K562 (cell line): ENCODE data around the gene TPSAB1. TPM values are rescaled to one million over a fixed set of nuclear protein-coding genes. Genes with fewer than 3 reads are reported as not detected.

Source experiments
- ATAC-seq: fragments of 200-7000 bp; cut with Tn5 transposase; 3 replicates; pipeline ENCODE4 v1.9.1; 2020; ENCODE audit warnings: moderate library complexity
- BruUV-seq: library from RNA; stranded (reverse); fragments of 400-500 nt; replicated peaks from 2 replicates; lab custom pipeline; 2021; lab: Mats Ljungman, UMichigan
- CTCF ChIA-PET: fragments of 300-600 bp; formaldehyde crosslinking; extraction: SDS; loops from one replicate; lab custom pipeline; 2021; ENCODE audit warnings: low intra/inter-chr PET ratio; lab: Yijun Ruan, JAX
- POLR2A ChIA-PET: fragments of 300-600, 350-650 bp; sonication (Branson Sonifier 250); formaldehyde crosslinking; extraction: SDS; loops from one replicate; lab custom pipeline; 2021; ENCODE audit warnings: antibody characterized with exemption, inconsistent platforms; lab: Yijun Ruan, JAX
- DNase-seq, 4 experiments: peaks; one replicate each; pipeline versions ENCODE4 v3.0.0 to v3.0.0-alpha.2; 2011 to 2018; ENCODE audit warnings: low spot score in 3 of 4, mixed read lengths in 3 of 4; ENCODE audit errors: extremely low read depth in 1 of 4
- FAIRE-seq: peaks from 2 replicates; lab custom pipeline; 2011; peaks lifted over from hg19 to GRCh38; lab: Jason Lieb, UNC
- H2AFZ ChIP-seq: 2 replicates; pipeline ENCODE4 v1.6.0; 2011; ENCODE audit warnings: low read depth, low read length, control low read depth, inconsistent platforms
- H3K27ac ChIP-seq: fragments of 200-600 bp; 3 replicates; pipeline ENCODE4 v1.8.0; 2011; ENCODE audit warnings: low read depth, mild to moderate bottlenecking, control low read depth, inconsistent platforms, low read length, moderate library complexity, mixed read lengths; ENCODE audit errors: extremely low read depth
- H3K27me3 ChIP-seq, 2 experiments: fragments of 300-600 bp in 1 of 2; 2 replicates in 1 of 2; 3 replicates in 1 of 2; pipeline versions ENCODE4 v1.6.0 to v1.8.0; 2011; ENCODE audit warnings: inconsistent platforms in 2 of 2, low read length in 2 of 2, mild to moderate bottlenecking in 1 of 2, mixed read lengths in 1 of 2, moderate library complexity in 1 of 2; ENCODE audit not compliant: control insufficient read depth in 2 of 2, insufficient read depth in 2 of 2
- H3K36me3 ChIP-seq: fragments of 300-600 bp; 3 replicates; pipeline ENCODE4 v1.8.0; 2011; ENCODE audit warnings: mild to moderate bottlenecking, low read length, inconsistent platforms; ENCODE audit not compliant: control insufficient read depth, insufficient read depth
- H3K4me1 ChIP-seq, 2 experiments: fragments of 200-600 bp in 1 of 2; replicated peaks in 1 of 2; 2 replicates in 1 of 2; 3 replicates in 1 of 2; pipeline versions ENCODE4 v1.5.1 to v1.8.0; 2011; ENCODE audit warnings: inconsistent platforms in 2 of 2, low read length in 2 of 2, mild to moderate bottlenecking in 1 of 2, mixed read lengths in 1 of 2, moderate library complexity in 1 of 2; ENCODE audit not compliant: control insufficient read depth in 2 of 2, insufficient read depth in 2 of 2
- H3K4me2 ChIP-seq: 2 replicates; pipeline ENCODE4 v1.6.1; 2011; ENCODE audit warnings: low read length, control low read depth, inconsistent platforms, mixed read lengths; ENCODE audit not compliant: insufficient read depth
- H3K4me3 ChIP-seq: fragments of 200-600 bp; sonication (generic), shearing (Covaris generic); 2 replicates; pipeline ENCODE4 v1.5.1; 2016; ENCODE audit warnings: control low read depth, inconsistent platforms
- H3K79me2 ChIP-seq: fragments of 200-600 bp; 3 replicates; pipeline ENCODE4 v1.8.0; 2011; ENCODE audit warnings: low read length, inconsistent platforms; ENCODE audit not compliant: control insufficient read depth, insufficient read depth
- H3K9ac ChIP-seq, 2 experiments: 2 replicates each; pipeline versions ENCODE4 v1.6.0 to v1.6.1; 2011; ENCODE audit warnings: low read depth in 2 of 2, low read length in 2 of 2, control low read depth in 1 of 2, inconsistent platforms in 1 of 2, mild to moderate bottlenecking in 1 of 2, mixed read lengths in 1 of 2; ENCODE audit not compliant: insufficient read depth in 1 of 2
- H3K9me1 ChIP-seq: one replicate; pipeline ENCODE4 v1.6.0; 2011; ENCODE audit warnings: inconsistent platforms, mild to moderate bottlenecking, low read length, moderate library complexity; ENCODE audit not compliant: control insufficient read depth, insufficient read depth
- H3K9me3 ChIP-seq: replicated peaks from 2 replicates; pipeline ENCODE4 v1.5.1; 2011; ENCODE audit warnings: low read depth, low read length, inconsistent platforms; ENCODE audit not compliant: control insufficient read depth, insufficient read depth
- H4K20me1 ChIP-seq: replicated peaks from 2 replicates; pipeline ENCODE4 v1.6.1; 2011; ENCODE audit warnings: low read length, inconsistent platforms, mixed read lengths; ENCODE audit not compliant: control insufficient read depth, insufficient read depth
- ETV1 ChIP-seq: fragments of 450-650 bp; conservative IDR thresholded peaks from 2 replicates; pipeline ENCODE4 v1.6.1; 2016; ENCODE audit warnings: missing genetic modification characterization, control low read depth, low read depth, missing compliant biosample characterization
- RBM15 ChIP-seq: fragments of 200-400 bp; formaldehyde crosslinking; IDR thresholded peaks from 2 replicates; pipeline ENCODE4 v1.6.1; 2018; ENCODE audit warnings: mild to moderate bottlenecking, low read length, moderate library complexity; ENCODE audit not compliant: insufficient read depth
- WGBS: fragments of 100-300 bp; shearing (Covaris generic); methylation state at CpG from one replicate; pipeline ENCODE4 v1.1.6; 2016; ENCODE audit warnings: low coverage, mixed read lengths; ENCODE audit not compliant: insufficient coverage; ENCODE audit errors: missing lambda C conversion rate; 5-methylcytosine and 5-hydroxymethylcytosine counted together
- in situ Hi-C: fragments of 300-500 bp; cut with MboI; formaldehyde crosslinking; loops from 4 replicates; pipeline ENCODE4 v1.15.0; 2018; ENCODE audit warnings: inconsistent platforms, mixed read lengths
- intact Hi-C: fragments of 100-400 bp; cut with micrococcal nuclease; formaldehyde crosslinking; loops from 2 replicates; pipeline ENCODE4 v1.14.2; 2022
- polyA plus RNA-seq, 8 experiments: library from polyadenylated mRNA; depleted of rRNA in 4 of 8; stranded (reverse) in 5 of 8; unstranded in 3 of 8; fragments of >200 nt; fragmentation: Nextera tagmentation in 2 of 8; fragmentation: Illumina TruSeq in 1 of 8; extraction: Ambion mirVana in 2 of 8; extraction: Trizol in 1 of 8; gene quantifications; 2 replicates each; pipeline versions ENCODE4 v1.2.1 to v1.2.3, GENCODE V29; 2011 to 2014; ENCODE audit warnings: inconsistent platforms in 1 of 8, missing spikeins in 1 of 8
- total RNA-seq, 7 experiments: library from RNA; depleted of rRNA in 6 of 7; stranded (reverse); fragments of >200 nt in 6 of 7; fragmentation: Illumina TruSeq in 2 of 7; extraction: Trizol in 2 of 7; gene quantifications; 2 replicates each; pipeline versions ENCODE4 v1.2.1 to v1.2.3, GENCODE V29; 2011 to 2021; ENCODE audit warnings: low replicate concordance in 1 of 7
- TF ChIP-seq, protein P1 (sequence below): fragments of 450-650 bp; IDR thresholded peaks from 2 replicates; pipeline ENCODE4 v1.6.1; 2016
- TF ChIP-seq, protein P2 (sequence below): fragments of 250-450 bp; sonication (Bioruptor Pico); IDR thresholded peaks from 2 replicates; pipeline ENCODE4 v1.4.0; 2020; ENCODE audit warnings: mild to moderate bottlenecking, moderate library complexity
- TF ChIP-seq, protein P3 (sequence below): fragments of 250-450 bp; sonication (Bioruptor Pico); IDR thresholded peaks from 2 replicates; pipeline ENCODE4 v1.8.0; 2021; ENCODE audit warnings: moderate library complexity, mild to moderate bottlenecking, inconsistent platforms

The TPSAB1 gene
- total and polyA plus RNA-seq, 9 of the 15 experiments (the other 6 are each of a cell fraction or from before 2014, with no cell fraction given): not detected

DNA sequence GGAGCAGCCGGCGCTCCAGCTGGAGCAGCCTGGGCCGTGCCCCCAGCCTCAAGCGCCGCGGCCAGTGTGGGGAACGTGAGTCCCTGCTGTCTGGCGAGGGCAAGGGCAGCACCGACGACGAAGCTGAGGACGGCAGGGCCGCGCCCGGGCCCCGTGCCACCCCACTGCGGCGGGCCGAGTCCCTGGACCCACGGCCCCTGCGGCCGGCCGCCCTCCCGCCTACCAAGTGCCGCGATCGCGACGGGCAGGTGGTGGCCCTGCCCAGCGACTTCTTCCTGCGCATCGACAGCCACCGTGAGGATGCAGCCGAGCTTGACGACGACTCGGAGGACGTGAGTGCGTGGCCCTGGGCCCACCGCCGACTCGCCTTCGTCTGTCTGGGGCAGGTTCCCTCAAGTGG is 31.4 kb upstream of the TPSAB1 start:
- ATAC-seq (no peak), DNase-seq (no peak), FAIRE-seq (no peak)
- ChIA-PET CTCF (no interaction called here), POLR2A (interaction anchor here (1.0 kb wide), 1 partner anchor 9 kb away, joined by 3 read pairs; no protein-coding TSS in a partner anchor)
- Histone ChIP-seq H3K9ac (no peak overlapping the region), H4K20me1 (no peaks in the 10 kb centered on the region; the same call in 1 of the 2 replicates), H3K27me3 (peaks cover 34 to 87% of the 10 kb centered on the region in 2 experiments; a peak in 4 of 5 replicates), H3K36me3 (no peaks in the 10 kb centered on the region), H3K9me1 (no peaks in the 10 kb centered on the region), H3K9me3 (no peaks in the 10 kb centered on the region), H3K27ac (no peak overlapping the region), H3K4me1 (peaks cover 0 to 55% of the 10 kb centered on the region in 2 experiments; a peak in 2 of 5 replicates), H3K4me3 (no peak overlapping the region), H3K4me2 (no peak overlapping the region), H2AFZ (no peak overlapping the region), H3K79me2 (no peaks in the 10 kb centered on the region)
- in situ Hi-C loops: no loop called here
- no TSS peak for BruUV-seq
- TF ChIP-seq, protein P1, sequence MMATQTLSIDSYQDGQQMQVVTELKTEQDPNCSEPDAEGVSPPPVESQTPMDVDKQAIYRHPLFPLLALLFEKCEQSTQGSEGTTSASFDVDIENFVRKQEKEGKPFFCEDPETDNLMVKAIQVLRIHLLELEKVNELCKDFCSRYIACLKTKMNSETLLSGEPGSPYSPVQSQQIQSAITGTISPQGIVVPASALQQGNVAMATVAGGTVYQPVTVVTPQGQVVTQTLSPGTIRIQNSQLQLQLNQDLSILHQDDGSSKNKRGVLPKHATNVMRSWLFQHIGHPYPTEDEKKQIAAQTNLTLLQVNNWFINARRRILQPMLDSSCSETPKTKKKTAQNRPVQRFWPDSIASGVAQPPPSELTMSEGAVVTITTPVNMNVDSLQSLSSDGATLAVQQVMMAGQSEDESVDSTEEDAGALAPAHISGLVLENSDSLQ: no peak
- TF ChIP-seq, protein P2, sequence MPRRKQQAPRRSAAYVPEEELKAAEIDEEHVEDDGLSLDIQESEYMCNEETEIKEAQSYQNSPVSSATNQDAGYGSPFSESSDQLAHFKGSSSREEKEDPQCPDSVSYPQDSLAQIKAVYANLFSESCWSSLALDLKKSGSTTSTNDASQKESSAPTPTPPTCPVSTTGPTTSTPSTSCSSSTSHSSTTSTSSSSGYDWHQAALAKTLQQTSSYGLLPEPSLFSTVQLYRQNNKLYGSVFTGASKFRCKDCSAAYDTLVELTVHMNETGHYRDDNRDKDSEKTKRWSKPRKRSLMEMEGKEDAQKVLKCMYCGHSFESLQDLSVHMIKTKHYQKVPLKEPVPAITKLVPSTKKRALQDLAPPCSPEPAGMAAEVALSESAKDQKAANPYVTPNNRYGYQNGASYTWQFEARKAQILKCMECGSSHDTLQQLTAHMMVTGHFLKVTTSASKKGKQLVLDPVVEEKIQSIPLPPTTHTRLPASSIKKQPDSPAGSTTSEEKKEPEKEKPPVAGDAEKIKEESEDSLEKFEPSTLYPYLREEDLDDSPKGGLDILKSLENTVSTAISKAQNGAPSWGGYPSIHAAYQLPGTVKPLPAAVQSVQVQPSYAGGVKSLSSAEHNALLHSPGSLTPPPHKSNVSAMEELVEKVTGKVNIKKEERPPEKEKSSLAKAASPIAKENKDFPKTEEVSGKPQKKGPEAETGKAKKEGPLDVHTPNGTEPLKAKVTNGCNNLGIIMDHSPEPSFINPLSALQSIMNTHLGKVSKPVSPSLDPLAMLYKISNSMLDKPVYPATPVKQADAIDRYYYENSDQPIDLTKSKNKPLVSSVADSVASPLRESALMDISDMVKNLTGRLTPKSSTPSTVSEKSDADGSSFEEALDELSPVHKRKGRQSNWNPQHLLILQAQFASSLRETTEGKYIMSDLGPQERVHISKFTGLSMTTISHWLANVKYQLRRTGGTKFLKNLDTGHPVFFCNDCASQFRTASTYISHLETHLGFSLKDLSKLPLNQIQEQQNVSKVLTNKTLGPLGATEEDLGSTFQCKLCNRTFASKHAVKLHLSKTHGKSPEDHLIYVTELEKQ (CRISPR knock-in tag): no peak
- TF ChIP-seq RBM15: no peak
- TF ChIP-seq, protein P3, sequence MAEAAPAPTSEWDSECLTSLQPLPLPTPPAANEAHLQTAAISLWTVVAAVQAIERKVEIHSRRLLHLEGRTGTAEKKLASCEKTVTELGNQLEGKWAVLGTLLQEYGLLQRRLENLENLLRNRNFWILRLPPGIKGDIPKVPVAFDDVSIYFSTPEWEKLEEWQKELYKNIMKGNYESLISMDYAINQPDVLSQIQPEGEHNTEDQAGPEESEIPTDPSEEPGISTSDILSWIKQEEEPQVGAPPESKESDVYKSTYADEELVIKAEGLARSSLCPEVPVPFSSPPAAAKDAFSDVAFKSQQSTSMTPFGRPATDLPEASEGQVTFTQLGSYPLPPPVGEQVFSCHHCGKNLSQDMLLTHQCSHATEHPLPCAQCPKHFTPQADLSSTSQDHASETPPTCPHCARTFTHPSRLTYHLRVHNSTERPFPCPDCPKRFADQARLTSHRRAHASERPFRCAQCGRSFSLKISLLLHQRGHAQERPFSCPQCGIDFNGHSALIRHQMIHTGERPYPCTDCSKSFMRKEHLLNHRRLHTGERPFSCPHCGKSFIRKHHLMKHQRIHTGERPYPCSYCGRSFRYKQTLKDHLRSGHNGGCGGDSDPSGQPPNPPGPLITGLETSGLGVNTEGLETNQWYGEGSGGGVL (CRISPR knock-in tag): no peak
- TF ChIP-seq ETV1: no peak
- 37% methylated on average over 20 of the region's 43 CpGs for WGBS
- intact Hi-C loops: no loop called here
